MM.1S (cell line): Measurements from ENCODE around the gene PTPRK.

Experiments used
- DNase-seq: peaks from one replicate; pipeline ENCODE4 v3.0.0-alpha.2; 2015
- H2AFZ ChIP-seq: fragments of 300-600 bp; sonication (generic); 2 replicates; pipeline ENCODE4 v1.6.0; 2016; ENCODE audit warnings: antibody characterized with exemption, low read length
- H3F3A ChIP-seq: fragments of 300-600 bp; sonication (generic); 2 replicates; pipeline ENCODE4 v1.6.1; 2016; ENCODE audit warnings: mild to moderate bottlenecking, antibody characterized with exemption, low read length, moderate library complexity, mixed read lengths; ENCODE audit not compliant: insufficient read depth
- H3K27ac ChIP-seq: fragments of 300-600 bp; sonication (generic); 2 replicates; pipeline ENCODE4 v1.5.1; 2016; ENCODE audit warnings: mild to moderate bottlenecking, low read length
- H3K27me3 ChIP-seq: fragments of 300-600 bp; sonication (generic); replicated peaks from 2 replicates; pipeline ENCODE4 v1.6.0; 2016; ENCODE audit warnings: low read length; ENCODE audit not compliant: insufficient read depth
- H3K36me3 ChIP-seq: fragments of 300-600 bp; sonication (generic); replicated peaks from 2 replicates; pipeline ENCODE4 v1.6.1; 2016; ENCODE audit warnings: mild to moderate bottlenecking, low read length, mixed read lengths; ENCODE audit not compliant: insufficient read depth
- H3K4me1 ChIP-seq: fragments of 300-600 bp; sonication (generic); 2 replicates; pipeline ENCODE4 v1.6.1; 2016; ENCODE audit warnings: low read length, mixed read lengths
- H3K4me2 ChIP-seq: fragments of 300-600 bp; sonication (generic); 2 replicates; pipeline ENCODE4 v1.6.0; 2016; ENCODE audit warnings: low read depth, low read length
- H3K4me3 ChIP-seq: fragments of 300-600 bp; sonication (generic); 2 replicates; pipeline ENCODE4 v1.5.1; 2016; ENCODE audit warnings: low read length, mixed read lengths
- H3K79me2 ChIP-seq: fragments of 300-600 bp; sonication (generic); 2 replicates; pipeline ENCODE4 v1.6.1; 2016; ENCODE audit warnings: mixed run types, low read length, mixed read lengths
- H3K9ac ChIP-seq: fragments of 300-600 bp; sonication (generic); 2 replicates; pipeline ENCODE4 v1.6.1; 2016; ENCODE audit warnings: low read length, mixed read lengths
- H3K9me2 ChIP-seq: fragments of 300-600 bp; sonication (generic); replicated peaks from 2 replicates; pipeline ENCODE4 v1.6.1; 2016; ENCODE audit warnings: mild to moderate bottlenecking, low read length, mixed read lengths; ENCODE audit not compliant: insufficient read depth
- H3K9me3 ChIP-seq: fragments of 300-600 bp; sonication (generic); replicated peaks from 2 replicates; pipeline ENCODE4 v1.6.1; 2016; ENCODE audit warnings: mild to moderate bottlenecking, low read length, mixed read lengths; ENCODE audit not compliant: insufficient read depth
- H4K20me1 ChIP-seq: fragments of 300-600 bp; sonication (generic); 2 replicates; pipeline ENCODE4 v1.6.1; 2016; ENCODE audit warnings: mild to moderate bottlenecking, low read length, moderate library complexity, mixed read lengths; ENCODE audit not compliant: insufficient read depth
- CTCF ChIP-seq: fragments of 300-600 bp; sonication (generic); IDR thresholded peaks from 2 replicates; pipeline ENCODE4 v1.5.1; 2016; ENCODE audit warnings: antibody characterized with exemption, low read length, mixed read lengths
- EZH2 ChIP-seq: fragments of 300-600 bp; sonication (generic); optimal IDR thresholded peaks from 2 replicates; pipeline ENCODE3; 2017; ENCODE audit warnings: low read depth, mild to moderate bottlenecking, antibody characterized with exemption, low read length, mixed read lengths
- EZH2phosphoT487 ChIP-seq: fragments of 300-600 bp; sonication (generic); IDR thresholded peaks from 2 replicates; pipeline ENCODE4 v1.6.1; 2018; ENCODE audit warnings: antibody characterized with exemption, low read length

Gene PTPRK

GRCh38 chr6:128494440-128494839 lies 26.0 kb downstream of the PTPRK start:
- Histone ChIP-seq H3K9ac (no peak overlapping the region), H3K9me2 (no peaks in the 10 kb centered on the region), H3K4me1 (no peaks in the 10 kb centered on the region), H3K27me3 (no peaks in the 10 kb centered on the region), H3K4me3 (no peak overlapping the region), H3K79me2 (no peaks in the 10 kb centered on the region), H3F3A (no peaks in the 10 kb centered on the region), H3K9me3 (no peaks in the 10 kb centered on the region), H2AFZ (no peak overlapping the region), H4K20me1 (no peaks in the 10 kb centered on the region), H3K4me2 (no peak overlapping the region), H3K36me3 (no peaks in the 10 kb centered on the region), H3K27ac (no peak overlapping the region)
- DNase-seq = no peak
- no peak for TF ChIP-seq EZH2
- no peak for TF ChIP-seq CTCF
- TF ChIP-seq EZH2phosphoT487 = no peak

- H3K4me3 ChIP-seq = no peak overlapping the region
- no peak overlapping the region for H2AFZ ChIP-seq
- no peaks in the 10 kb centered on the region for H3K4me1 ChIP-seq
- no peak overlapping the region for H3K9ac ChIP-seq
- no peaks in the 10 kb centered on the region for H3F3A ChIP-seq
- no peaks in the 10 kb centered on the region for H3K9me3 ChIP-seq
- no peaks in the 10 kb centered on the region for H3K79me2 ChIP-seq
- H3K36me3 ChIP-seq = no peaks in the 10 kb centered on the region
- no peak overlapping the region for H3K27ac ChIP-seq
- H4K20me1 ChIP-seq = no peaks in the 10 kb centered on the region
- no peak overlapping the region for H3K4me2 ChIP-seq
- peak; percentile 42 for DNase-seq
- no peaks in the 10 kb centered on the region for H3K9me2 ChIP-seq
- no peaks in the 10 kb centered on the region for H3K27me3 ChIP-seq
- TF ChIP-seq EZH2phosphoT487 = no peak
- no peak for TF ChIP-seq CTCF
- TF ChIP-seq EZH2 = no peak
These were observed 26.5 kb downstream of the PTPRK start for GRCh38 chr6:128493877-128494276.

GRCh38 chr6:128492386-128492785 lies 28.0 kb downstream of the PTPRK start:
- Histone ChIP-seq H3K4me1 (no peaks in the 10 kb centered on the region), H3F3A (no peaks in the 10 kb centered on the region), H3K79me2 (no peaks in the 10 kb centered on the region), H3K4me2 (no peak overlapping the region), H3K36me3 (no peaks in the 10 kb centered on the region), H4K20me1 (no peaks in the 10 kb centered on the region), H3K9ac (no peak overlapping the region), H3K27me3 (no peaks in the 10 kb centered on the region), H3K4me3 (no peak overlapping the region), H3K9me3 (no peaks in the 10 kb centered on the region), H3K9me2 (no peaks in the 10 kb centered on the region), H3K27ac (no peak overlapping the region), H2AFZ (no peak overlapping the region)
- DNase-seq = no peak
- no peak for TF ChIP-seq EZH2phosphoT487
- no peak for TF ChIP-seq CTCF
- TF ChIP-seq EZH2 = no peak
